Caco-2 (cell line): ENCODE results near the gene MARCHF10. TPM values are rescaled to one million over a fixed set of nuclear protein-coding genes. Genes with fewer than 3 reads are reported as not detected.

Experiments used
- BruUV-seq: library from RNA; stranded (reverse); fragments of 400-500 nt; replicated peaks from 2 replicates; lab custom pipeline; 2021; lab: Mats Ljungman, UMichigan
- CTCF ChIA-PET: fragments of 300-600 bp; sonication (Branson Sonifier 250); formaldehyde crosslinking; loops from one replicate; lab custom pipeline; 2022; ENCODE audit warnings: antibody characterized with exemption; lab: Charles Lee
- POLR2A ChIA-PET: fragments of 300-600 bp; sonication (Branson Sonifier 250); formaldehyde crosslinking; loops from one replicate; lab custom pipeline; 2022; ENCODE audit warnings: antibody characterized with exemption; lab: Charles Lee
- DNase-seq, 2 experiments: peaks; one replicate each; pipeline versions ENCODE4 v3.0.0 to v3.0.0-alpha.2; 2020 to 2022
- H3K27me3 ChIP-seq: replicated peaks from 2 replicates; pipeline ENCODE4 v1.6.0; 2011; ENCODE audit warnings: low read length; ENCODE audit not compliant: control insufficient read depth, insufficient read depth
- H3K36me3 ChIP-seq: 2 replicates; pipeline ENCODE4 v1.5.1; 2011; ENCODE audit warnings: low read length; ENCODE audit not compliant: control insufficient read depth, insufficient read depth
- H3K4me1 ChIP-seq: fragments of 250-450 bp; sonication (Bioruptor Pico); 2 replicates; pipeline ENCODE4 v1.5.1; 2020; ENCODE audit warnings: mild to moderate bottlenecking
- H3K4me3 ChIP-seq: 2 replicates; pipeline ENCODE4 v1.5.1; 2011; ENCODE audit warnings: low read depth, mild to moderate bottlenecking, control low read depth, low read length
- H3K9me3 ChIP-seq: fragments of 250-450 bp; sonication (Bioruptor Pico); 2 replicates; pipeline ENCODE4 v1.5.1; 2020; ENCODE audit warnings: mild to moderate bottlenecking, moderate library complexity
- H3K27ac Mint-ChIP-seq: one replicate; pipeline ENCODE4 v1.8.0; 2022; ENCODE audit warnings: mixed read lengths; ENCODE audit not compliant: unreplicated experiment
- H3K27me3 Mint-ChIP-seq: one replicate; pipeline ENCODE4 v1.8.0; 2022; ENCODE audit warnings: mixed read lengths; ENCODE audit not compliant: insufficient read depth, unreplicated experiment
- H3K36me3 Mint-ChIP-seq: one replicate; pipeline ENCODE4 v1.8.0; 2022; ENCODE audit warnings: mild to moderate bottlenecking, mixed read lengths; ENCODE audit not compliant: insufficient read depth, unreplicated experiment
- H3K4me1 Mint-ChIP-seq: one replicate; pipeline ENCODE4 v1.8.0; 2022; ENCODE audit warnings: low read depth, mixed read lengths; ENCODE audit not compliant: unreplicated experiment
- H3K4me3 Mint-ChIP-seq: one replicate; pipeline ENCODE4 v1.8.0; 2022; ENCODE audit warnings: mild to moderate bottlenecking, moderate library complexity, mixed read lengths; ENCODE audit not compliant: unreplicated experiment
- H3K9me3 Mint-ChIP-seq: one replicate; pipeline ENCODE4 v1.8.0; 2022; ENCODE audit warnings: mixed read lengths; ENCODE audit not compliant: unreplicated experiment
- CTCF ChIP-seq, 2 experiments: fragments of 200-600 bp in 1 of 2; IDR thresholded peaks; 1 replicate in 1 of 2; 2 replicates in 1 of 2; pipeline versions ENCODE4 v1.5.1 to v1.8.0; 2011 to 2022; ENCODE audit warnings: antibody characterized with exemption in 1 of 2, control low read depth in 1 of 2, inconsistent platforms in 1 of 2, low read depth in 1 of 2, low read length in 1 of 2, mild to moderate bottlenecking in 1 of 2, moderate library complexity in 1 of 2; ENCODE audit not compliant: insufficient read depth in 1 of 2, severe bottlenecking in 1 of 2, unreplicated experiment in 1 of 2
- intact Hi-C: fragments of 100-400 bp; cut with micrococcal nuclease; formaldehyde crosslinking; loops from one replicate; pipeline ENCODE4 v1.10.0; 2022; ENCODE audit not compliant: unreplicated experiment
- total RNA-seq: library from RNA; stranded (reverse); gene quantifications from 2 replicates; pipeline ENCODE4 v1.2.3, GENCODE V29; 2022

Gene MARCHF10
- total RNA-seq, 1 experiment from 2014 or later, result not detected

- Histone ChIP-seq H3K36me3 (no peaks in the 10 kb centered on the region), H3K4me1 (0 out of 2 replicates have a peak, but pooled peaks cover 4% of the 10 kb centered on the region), H3K9me3 (peaks cover 2% of the 10 kb centered on the region; the same call in 1 of the 2 replicates), H3K4me3 (no peak overlapping the region), H3K27me3 (no peaks in the 10 kb centered on the region)
- no TSS peak for BruUV-seq
- peaks cover 5% of the 10 kb centered on the region for H3K36me3 Mint-ChIP-seq
- intact Hi-C loops, result no loop called here
- peaks cover 13% of the 10 kb centered on the region for H3K4me1 Mint-ChIP-seq
- POLR2A ChIA-PET, result no interaction called here
- CTCF ChIA-PET, result no interaction called here
- peaks cover 5% of the 10 kb centered on the region for H3K9me3 Mint-ChIP-seq
- no peak overlapping the region for H3K27ac Mint-ChIP-seq
- peaks cover 8% of the 10 kb centered on the region for H3K27me3 Mint-ChIP-seq
- DNase-seq, result no peak
- no peak overlapping the region for H3K4me3 Mint-ChIP-seq
- TF ChIP-seq CTCF (IDR thresholded peaks at IDR 0.05; ENCODE audit: insufficient read depth in 1 of 2, low read depth in 1 of 2, low read length in 1 of 2, severe bottlenecking in 1 of 2, unreplicated experiment in 1 of 2), result no peak
These were observed 152.5 kb downstream of the MARCHF10 start for GRCh38 chr17:62655656-62656055.

GRCh38 chr17:62653826-62654761, 154.0 kb downstream of the MARCHF10 start:
- BruUV-seq, result no TSS peak
- H3K36me3 ChIP-seq, result no peaks in the 10 kb centered on the region
- ChIA-PET CTCF (no interaction called here), POLR2A (no interaction called here)
- Mint-ChIP-seq H3K9me3 (no peaks in the 10 kb centered on the region), H3K4me3 (peak overlapping the region; percentile 79), H3K36me3 (peaks cover 5% of the 10 kb centered on the region), H3K4me1 (peaks cover 13% of the 10 kb centered on the region), H3K27me3 (peaks cover 8% of the 10 kb centered on the region), H3K27ac (no peak overlapping the region)
- H3K4me1 ChIP-seq, result 0 out of 2 replicates have a peak, but pooled peaks cover 4% of the 10 kb centered on the region
- H3K27me3 ChIP-seq, result no peaks in the 10 kb centered on the region
- peak in 1 of 2 experiments; percentile 52 for DNase-seq
- H3K9me3 ChIP-seq, result no peaks in the 10 kb centered on the region
- H3K4me3 ChIP-seq, result no peak overlapping the region
- intact Hi-C loops, result no loop called here
- TF ChIP-seq CTCF (IDR thresholded peaks at IDR 0.05; ENCODE audit: insufficient read depth in 1 of 2, low read depth in 1 of 2, low read length in 1 of 2, severe bottlenecking in 1 of 2, unreplicated experiment in 1 of 2), result no peak

- H3K4me3 ChIP-seq, result peak overlapping the region; percentile 43
- no TSS peak for BruUV-seq
- H3K27me3 ChIP-seq, result no peaks in the 10 kb centered on the region
- H3K4me3 Mint-ChIP-seq, result peak overlapping the region; percentile 79
- H3K4me1 ChIP-seq, result 0 out of 2 replicates have a peak, but pooled peaks cover 4% of the 10 kb centered on the region
- no peaks in the 10 kb centered on the region for H3K9me3 ChIP-seq
- TF ChIP-seq CTCF (IDR thresholded peaks at IDR 0.05; ENCODE audit: insufficient read depth in 1 of 2, low read depth in 1 of 2, low read length in 1 of 2, severe bottlenecking in 1 of 2, unreplicated experiment in 1 of 2), result no peak
- peaks cover 8% of the 10 kb centered on the region for H3K27me3 Mint-ChIP-seq
- ChIA-PET POLR2A (no interaction called here), CTCF (no interaction called here)
- no peaks in the 10 kb centered on the region for H3K9me3 Mint-ChIP-seq
- H3K36me3 Mint-ChIP-seq, result peaks cover 5% of the 10 kb centered on the region
- H3K4me1 Mint-ChIP-seq, result peaks cover 13% of the 10 kb centered on the region
- intact Hi-C loops, result no loop called here
- H3K27ac Mint-ChIP-seq, result no peak overlapping the region
- peak; percentile 73 for DNase-seq
- H3K36me3 ChIP-seq, result no peaks in the 10 kb centered on the region
These were observed 154.9 kb downstream of the MARCHF10 start for GRCh38 chr17:62653002-62653825.
